NCI-H82 treated with DMSO at 0.1 percent for 48 hours (cell line): Measurements from ENCODE around the gene TNFRSF13B.
"Not testable (repeated sequence)": the region's sequence is repeated elsewhere in the genome, so short reads cannot be mapped to it uniquely, and the experiment has no call there.

Experiments used
- DNase-seq: peaks from one replicate; lab custom pipeline; 2025; ENCODE audit not compliant: unreplicated experiment; lab: John Stamatoyannopoulos, UW

The TNFRSF13B gene

DNA sequence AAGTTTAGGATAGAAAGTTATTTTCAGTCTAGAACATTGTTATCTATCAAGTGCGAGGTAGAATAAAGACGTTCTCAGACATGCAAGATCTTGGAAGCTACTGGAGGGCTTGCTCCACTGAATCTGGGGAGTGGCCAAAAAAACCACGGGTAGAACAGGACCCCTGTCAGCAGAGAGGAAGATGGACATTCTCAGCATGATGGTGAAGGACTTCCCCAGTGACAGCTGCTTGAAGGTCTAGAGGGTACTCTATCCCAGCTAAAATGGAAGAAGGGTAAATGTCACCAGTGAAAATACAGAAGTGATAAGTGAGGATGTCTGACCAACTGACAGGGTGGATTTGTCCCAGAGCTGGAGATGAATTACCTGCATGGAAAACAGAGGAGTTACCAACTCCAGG is 10.1 kb downstream of the TNFRSF13B start:
- no peak for DNase-seq

DNA sequence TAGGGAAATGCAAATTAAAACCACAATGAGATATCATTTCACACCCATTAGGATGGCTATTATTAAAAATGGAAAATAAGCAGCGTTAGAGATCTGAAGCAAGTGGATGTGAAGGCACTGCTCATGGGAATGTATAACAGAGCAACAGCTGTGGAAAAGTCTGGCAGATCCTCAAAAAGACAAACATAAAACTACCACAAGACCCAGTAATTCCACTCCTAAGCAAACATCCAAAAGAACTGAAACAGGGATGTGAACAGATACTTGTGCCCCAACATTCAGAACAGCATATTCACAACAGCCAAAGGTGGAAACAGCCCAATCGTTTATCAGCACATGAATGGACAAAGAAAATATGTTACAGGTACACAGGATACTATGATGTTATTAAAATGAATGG is 10.9 kb downstream of the TNFRSF13B start:
- DNase-seq, result not testable (repeated sequence)

DNA sequence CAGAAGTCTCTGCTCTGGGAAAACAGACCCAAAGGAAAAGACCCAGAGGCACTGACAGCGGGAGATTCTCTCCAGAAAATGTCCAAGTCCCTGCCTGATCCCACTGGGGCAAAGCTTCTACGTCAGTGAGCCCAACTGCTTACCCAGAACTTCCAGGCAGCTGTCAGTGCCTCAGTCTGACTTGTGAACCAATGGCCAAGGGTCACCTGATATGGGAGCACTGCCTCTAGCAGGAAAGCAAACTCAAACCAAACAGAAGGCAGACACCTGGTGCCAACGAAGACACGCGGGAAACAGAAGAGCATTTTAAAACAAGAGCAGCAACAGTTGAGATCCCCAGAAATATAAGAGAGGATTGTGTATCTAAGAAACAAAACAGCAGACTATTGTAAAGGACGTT is 16.9 kb downstream of the TNFRSF13B start:
- not testable (repeated sequence) for DNase-seq

DNA sequence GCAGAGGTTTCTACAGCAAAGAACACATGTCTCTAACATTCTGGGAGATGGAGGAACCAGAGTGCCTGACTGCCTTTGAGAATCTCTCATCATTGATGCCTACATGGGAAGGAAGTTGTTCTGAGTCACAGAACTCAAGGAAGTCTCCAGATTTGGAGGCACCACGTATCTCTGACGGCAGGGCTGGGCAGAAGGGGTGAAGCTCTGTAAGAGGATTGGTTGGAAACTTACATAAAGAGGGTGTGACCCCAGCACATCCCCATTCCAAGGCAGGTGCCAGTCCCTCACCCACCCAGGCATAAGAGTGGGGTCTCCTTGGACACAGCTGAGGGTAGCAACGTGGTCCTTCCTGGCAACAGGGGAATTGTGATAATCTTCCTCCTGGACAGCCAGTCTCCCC is 17.4 kb downstream of the TNFRSF13B start:
- no peak for DNase-seq

DNA sequence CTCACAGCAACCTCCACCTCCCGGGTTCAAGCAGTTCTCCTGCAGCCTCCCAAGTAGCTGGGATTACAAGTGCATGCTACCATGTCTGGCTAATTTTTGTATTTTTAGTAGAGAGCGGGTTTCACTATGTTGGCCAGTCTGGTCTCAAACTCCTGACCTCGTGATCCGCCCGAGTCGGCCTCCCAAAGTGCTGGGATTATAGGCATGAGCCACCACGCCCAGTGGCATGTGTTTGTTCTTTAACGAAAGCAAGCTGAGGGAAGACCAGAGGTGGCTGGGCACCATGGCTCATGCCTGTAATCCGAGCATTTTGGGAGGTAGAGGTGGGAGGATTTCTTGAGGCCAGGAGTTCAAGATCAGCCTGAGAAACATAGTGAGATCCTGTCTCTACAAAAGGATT is 18.1 kb downstream of the TNFRSF13B start:
- DNase-seq, result no peak

DNA sequence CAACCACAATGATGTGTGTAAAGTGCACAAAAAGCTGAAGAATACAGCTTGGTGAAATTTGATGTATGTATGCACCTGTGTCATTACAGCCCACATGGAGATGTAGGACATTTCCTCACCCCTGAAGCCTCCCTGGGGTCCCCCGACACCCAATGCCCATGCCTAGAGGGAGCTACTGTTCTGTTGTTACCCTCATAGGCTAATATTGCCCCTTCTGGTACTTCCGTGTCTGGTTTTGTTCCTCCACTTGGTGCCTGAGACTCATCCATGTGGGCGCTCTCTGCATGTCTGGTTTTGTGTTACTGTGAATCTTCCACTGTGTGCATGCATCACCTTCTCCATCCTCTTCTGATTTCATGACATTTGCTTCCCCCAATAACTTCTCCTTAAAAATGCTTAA is 18.6 kb downstream of the TNFRSF13B start:
- no peak for DNase-seq

DNA sequence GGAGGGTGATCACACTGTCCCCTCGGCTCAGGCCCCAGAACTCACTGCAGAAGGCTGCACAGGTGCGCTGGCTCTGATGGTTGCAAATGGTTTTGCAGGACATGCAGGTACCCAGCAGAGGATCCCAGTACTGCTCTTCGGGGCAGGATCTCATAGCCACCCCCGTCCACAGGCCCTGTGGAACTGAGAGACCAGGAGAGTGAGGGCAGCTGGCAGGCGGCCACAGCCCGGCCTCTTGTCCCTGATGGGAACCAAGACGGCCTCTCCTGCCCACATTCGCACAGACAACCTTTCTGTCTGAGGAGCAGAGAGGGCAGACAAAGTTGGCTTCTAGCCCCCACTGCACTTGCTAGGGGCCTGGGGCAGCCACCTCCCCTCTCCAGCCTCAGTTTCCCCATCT is 19.5 kb downstream of the TNFRSF13B start:
- DNase-seq, result no peak

DNA sequence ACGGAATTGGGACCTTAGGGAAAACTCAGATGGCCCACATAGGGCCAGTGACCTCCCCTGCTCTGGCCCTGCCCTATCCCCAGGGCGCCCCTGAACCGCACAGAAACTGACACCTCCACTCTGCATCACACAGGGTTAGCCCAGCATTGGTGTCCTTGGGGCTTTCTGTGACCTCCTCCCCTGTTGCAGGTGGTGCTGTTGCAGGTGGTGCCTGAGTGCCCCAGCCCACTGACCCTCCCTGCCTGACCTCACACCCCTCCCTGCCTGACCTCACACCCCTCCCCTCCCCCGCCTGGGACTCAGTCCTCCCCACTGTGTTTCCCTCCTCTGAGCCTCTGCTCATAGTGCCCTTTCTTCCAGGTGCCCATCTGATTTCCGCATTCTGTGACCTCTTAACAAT is 21.4 kb downstream of the TNFRSF13B start:
- DNase-seq, result no peak

DNA sequence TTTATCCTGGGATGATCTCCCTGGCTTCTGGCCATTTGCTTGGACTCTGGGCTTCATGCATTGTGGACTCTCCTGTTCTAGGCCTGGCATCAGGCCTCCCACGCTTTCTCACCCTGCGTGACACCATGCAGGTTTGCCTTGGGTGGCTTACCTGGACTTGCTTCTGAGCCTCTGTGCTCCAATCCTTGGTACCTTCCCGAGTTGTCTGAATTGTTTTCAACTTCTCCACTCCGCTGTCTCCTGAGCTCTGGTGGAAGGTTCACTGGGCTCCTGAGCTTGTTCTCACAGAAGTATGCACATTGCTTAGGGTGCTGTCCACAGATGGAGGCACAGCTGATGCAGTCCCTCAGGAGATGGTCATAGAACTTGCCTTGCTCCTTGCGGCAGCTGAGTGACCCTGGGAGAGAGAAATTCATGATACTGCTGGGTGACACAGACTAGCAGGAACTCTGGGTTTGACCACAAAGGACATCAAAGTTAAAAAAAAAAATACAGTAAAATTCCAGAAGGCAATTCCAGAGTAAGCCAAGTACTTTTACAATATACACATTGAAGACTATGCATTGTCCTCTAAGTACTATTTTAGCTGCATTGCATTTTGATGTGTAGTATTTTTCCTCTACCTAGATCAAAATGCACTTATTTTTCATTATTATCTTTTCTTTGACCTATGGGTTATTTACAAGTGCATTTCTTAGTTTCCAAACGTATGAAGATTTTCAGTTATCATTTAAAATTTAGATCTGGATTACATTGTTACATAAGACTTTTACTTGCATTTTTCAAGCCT is 23.1 kb downstream of the TNFRSF13B start:
- no peak for DNase-seq

DNA sequence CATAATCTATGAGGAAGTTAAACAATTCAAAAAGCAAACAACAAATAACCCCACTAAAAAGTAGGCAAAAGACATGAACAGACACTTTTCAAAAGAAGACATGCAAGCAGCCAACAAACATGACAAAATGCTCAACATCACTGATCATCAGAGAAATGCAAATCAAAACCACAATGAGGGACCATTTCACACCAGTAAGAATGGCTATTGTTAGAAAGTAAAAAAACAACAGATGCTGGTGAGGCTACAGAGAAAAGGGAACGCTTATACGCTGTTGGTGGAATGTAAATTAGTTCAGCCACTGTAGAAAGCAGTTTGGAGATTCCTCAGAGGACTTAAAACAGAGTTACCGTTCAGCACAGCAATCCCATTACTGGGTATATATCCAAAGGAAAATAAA is 24.4 kb downstream of the TNFRSF13B start:
- no peak for DNase-seq

DNA sequence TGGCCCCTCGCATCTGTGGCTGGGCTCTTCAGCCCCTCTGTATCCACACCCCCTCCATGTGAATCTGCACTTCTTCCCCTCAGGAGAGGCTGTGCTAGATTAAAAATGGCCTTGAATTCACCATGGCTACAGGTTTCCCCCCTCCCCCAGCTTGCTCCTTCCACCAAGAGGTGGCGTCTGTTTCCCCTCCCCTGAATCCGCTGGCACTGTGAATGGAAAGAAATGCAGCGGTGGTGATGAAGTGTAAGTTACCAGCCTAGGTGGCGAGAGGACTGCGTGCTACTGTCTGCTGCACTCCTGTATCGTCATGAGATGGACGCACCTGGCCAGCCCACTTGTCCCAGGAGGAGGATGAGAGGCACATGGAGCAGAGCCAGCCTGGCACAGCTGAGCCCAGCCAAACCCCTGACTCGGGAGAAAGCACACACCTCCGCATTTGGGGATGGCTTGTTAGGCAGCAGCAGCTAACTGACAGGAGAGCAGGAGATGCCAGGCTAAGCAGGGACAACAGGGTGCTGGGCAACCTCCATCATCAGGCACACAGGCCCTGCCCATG is 26.2 kb downstream of the TNFRSF13B start:
- no peak for DNase-seq

DNA sequence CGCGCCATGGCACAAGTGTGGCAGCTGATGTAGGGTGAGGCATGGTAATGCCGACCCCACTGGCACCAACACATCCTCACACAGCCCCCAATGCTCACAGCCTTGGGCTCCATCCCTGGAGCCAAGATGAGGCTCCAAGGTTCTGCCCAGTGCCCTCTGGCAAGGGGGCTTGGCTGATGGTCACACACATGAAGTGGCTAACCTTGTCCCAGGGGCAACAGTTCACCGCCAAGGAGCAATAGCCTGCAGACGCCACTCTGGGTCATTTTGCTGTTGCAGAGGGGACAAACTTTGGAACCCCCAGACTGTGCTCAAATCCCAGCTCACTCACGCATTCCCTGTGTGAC is 26.8 kb downstream of the TNFRSF13B start:
- no peak for DNase-seq

DNA sequence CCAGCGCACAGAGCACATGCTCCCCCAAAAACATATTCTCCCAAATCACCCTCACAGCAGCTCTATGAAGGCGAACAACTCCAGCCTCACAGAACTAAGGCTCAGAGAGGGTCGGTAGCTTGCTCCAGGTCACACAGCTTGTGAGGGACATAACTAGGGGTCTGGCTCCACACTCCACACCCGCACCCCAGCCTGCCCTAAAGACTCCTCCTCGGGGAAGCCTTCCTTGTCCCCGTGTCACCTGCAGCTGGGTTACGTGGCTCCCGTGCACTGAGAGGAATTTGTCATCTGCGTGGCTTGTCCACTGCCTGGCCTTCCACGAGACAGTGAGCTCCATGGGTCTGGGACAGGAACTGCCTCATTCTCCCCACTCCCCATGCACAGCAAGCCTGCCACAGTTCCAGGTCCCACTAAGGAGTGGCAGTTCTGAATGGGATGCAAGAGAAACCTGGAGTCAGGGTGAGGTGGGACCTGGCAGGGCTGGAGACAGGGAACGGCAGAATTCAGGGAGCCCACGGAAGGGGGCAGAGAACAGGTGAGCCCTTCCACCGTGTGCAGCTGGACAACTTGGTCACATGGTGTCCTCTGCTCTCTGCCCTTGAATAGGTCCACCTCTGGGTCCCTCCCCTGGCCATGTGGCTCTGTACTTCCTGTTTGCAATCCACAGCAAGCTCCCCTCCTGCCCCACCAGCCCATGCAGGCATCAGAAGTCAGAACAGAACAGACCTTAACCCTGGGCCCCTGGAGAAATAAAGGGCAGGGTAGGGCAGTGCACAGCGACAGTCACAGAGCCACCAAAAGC is 27.4 kb downstream of the TNFRSF13B start:
- no peak for DNase-seq

DNA sequence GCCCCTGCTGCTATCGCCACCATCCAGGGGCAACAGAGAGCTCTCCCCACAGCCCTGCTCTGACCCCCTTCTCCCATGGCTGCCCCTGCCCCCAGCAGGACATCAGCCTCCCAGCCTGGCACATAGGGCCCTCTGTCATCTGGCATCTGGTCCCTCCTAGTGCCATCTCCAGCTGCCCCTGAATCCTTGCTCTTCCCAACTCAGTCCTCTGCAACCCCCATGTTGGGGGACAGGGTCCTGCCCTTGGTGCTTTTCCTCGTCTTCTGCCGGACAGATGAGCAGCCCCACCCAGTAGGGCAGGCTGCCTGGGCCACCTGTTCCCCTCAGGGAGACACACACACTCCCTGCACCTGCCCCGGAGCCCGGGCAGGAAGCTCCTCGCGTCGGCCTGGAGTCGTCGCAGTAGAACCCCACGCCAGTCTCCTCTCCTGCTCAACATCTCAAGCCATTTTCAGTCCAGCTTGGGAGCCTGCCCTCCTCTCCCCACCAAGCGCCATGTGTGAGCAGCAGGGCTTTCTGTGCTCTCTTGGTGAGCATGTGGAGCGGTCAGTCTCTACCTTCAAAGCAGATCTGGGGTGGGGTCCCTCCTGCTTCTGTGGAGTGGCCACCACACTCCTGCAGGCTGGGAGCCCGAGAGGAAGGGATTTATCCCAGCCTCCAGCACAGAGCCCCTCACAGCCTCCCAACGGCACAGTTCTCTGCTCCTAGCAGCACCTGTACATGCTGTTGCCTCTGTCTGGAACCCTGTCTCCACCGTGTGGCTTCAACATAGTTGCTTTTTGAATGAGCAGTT is 28.2 kb downstream of the TNFRSF13B start:
- DNase-seq, result no peak

DNA sequence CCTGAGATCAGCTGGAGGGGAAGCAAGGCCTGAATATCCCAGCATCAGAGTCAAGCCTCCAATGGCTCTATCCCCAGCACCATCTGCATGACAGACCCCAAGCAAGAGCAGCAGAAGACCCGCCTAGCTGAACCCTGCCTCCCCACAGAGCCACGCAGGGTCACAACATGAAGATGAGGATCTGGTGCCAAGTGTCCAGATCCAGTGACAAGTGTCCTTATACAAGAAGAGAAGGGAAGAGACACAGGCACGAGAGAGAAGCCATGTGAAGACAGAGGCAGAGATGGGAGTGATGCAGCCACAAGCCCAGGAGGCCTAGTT is 28.9 kb downstream of the TNFRSF13B start:
- DNase-seq, result no peak

DNA sequence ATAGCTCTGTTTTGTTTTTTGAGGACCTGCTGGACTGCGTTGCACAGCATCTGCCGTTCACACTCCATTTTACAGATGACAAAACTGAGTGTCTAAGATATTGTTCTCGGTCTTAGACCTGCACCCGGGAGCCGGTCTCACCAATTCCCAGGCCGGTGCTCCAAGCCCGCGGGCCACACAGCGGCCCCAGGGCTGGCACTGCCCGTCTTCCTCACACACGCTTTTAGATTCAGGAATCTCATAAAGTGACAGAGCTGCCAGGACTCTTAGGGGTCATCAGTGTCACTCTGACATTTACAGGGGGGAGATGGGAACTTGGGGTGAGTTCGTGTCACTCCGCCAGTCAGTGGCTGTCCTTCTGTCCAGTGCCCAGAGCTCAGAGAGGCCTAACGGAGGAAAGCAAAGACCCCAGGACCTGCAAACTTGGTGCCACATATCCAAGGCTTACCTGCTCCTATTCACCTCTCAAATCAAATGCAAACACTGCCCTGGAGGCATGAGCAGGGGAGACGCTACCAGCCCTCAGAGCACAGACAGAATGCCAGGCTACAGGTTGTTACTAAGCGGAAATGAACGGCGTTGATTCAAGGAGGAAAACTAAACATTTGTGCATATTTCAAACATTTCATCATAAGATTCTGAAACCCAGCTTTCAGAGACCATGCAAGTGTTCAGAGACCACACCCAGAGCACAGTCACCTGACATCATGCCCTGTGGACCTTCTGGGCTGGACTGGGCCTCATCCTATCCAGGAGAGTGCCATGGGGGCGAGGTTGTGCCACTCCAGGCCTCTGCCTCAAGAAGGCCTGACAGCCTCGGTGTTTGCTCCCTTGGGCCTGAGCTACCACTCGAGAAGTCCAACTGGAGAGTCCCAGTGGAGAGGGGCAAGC is 29.5 kb downstream of the TNFRSF13B start:
- DNase-seq, result no peak

DNA sequence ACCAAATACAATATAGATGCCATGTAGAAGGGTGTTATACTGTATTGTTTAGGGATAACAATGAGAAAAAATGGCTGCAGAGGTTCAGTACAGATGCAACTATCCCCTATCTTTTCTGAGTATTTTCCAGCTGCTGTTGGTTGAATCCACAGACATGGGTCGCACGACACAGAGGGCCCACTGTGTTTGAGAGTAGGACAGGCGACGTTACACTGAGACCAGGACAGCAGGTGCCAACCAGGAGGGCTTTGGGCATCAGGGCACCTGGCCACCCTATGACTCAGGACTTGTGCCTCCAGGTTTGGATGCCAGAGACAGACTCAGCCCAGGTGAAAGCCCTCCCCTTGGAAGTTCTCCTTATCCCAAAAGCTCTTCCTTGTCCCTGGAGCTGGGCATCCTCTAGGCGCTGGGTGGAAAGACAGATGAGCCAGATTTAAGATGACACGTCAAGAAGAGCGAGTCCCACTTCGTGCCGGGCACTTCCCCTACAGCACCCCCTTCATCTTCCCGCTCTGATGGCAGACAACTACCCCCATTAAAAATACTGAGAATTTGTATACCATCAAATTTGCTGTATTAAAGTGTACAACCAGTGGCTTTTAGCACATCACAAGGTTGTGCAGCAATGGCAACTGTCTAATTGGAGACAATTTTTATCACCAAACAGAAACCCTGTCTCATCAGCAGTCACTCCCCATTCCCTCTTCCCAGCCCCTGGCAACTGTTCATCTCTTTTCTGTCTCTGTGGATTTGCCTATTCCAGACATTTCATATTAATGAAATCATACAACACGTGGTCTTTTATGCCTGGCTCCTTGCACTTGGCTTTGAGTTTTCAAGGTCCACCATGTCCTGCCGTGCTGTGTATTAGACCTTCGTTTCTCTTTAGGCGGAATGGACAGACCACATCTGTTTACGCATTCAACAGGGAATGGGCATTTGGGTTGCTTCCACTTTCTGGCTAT is 30.6 kb downstream of the TNFRSF13B start:
- DNase-seq, result no peak

DNA sequence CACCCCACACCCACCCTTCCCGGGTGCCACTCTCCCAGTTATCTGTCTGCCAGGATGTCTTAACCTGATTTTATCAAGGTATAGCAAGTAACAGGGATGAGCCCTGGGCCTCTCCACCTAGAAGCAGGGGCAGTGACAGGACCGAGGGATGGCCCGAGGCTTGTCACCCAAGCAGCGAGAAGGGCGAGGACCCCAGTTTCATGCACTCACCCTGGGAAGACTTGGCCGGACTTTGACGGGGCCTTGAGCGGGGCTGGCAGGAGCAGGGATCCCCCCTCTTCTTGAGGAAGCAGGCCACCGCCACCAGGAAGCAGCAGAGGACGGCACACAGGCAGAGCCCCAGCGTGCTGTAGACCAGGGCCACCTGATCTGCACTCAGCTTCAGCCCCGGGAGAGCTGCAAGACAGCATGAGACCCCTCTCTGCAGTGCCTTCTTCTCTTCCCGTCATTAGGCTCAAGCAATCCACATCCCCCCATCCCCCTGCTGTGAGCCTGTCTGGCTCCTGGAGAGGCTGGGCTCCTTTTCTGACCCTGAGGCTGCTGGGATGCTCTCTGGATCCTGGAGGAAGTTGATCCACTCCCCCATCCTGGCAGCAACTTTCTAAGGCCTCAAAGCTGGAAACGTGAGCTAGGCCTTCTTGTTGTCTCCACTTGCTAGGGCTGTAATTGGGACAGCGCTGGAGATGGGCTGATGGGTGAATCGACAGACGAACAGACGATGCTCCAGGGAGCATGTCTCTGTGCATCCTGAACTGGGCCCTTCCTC is 31.6 kb downstream of the TNFRSF13B start:
- DNase-seq, result no peak

DNA sequence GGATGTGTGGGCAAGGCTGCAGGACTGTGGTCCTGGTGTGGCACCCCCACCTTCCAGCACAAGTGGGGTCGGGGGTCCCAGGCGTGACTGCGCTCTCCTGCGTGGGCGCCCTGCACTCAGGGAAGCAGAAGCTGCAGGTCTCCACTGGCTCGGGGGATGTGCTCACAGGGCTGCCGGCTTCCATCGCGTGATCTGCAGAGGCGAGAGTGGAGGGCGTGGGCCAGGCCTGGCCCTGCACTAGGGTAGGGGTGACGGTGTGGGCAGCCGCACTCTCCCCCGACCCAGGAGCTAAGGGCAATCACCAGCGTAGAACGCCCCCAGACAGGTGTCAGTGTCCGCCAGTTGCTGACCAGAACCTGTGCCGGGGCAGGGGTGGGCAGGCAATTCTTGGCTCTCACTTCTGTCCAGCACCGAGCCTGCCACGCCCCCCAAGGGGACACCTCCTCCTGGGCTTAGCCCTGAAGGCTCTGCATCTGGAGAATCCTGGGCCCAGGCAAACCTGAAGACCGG is 32.3 kb downstream of the TNFRSF13B start:
- DNase-seq, result no peak
